ENCODE data around the gene CXXC4.

Gene CXXC4

GRCh38 chr4:104488151-104488550 is 6.5 kb downstream of the CXXC4 start:
- no peak for DNase-seq

- DNase-seq = no peak
Measured at GRCh38 chr4:104486716-104487504, 7.8 kb downstream of the CXXC4 start.

GRCh38 chr4:104475652-104476051 is 19.0 kb downstream of the CXXC4 start:
- no peak for DNase-seq

GRCh38 chr4:104472766-104473165 is 21.9 kb downstream of the CXXC4 start:
- DNase-seq = no peak

- DNase-seq = no peak
Measured at GRCh38 chr4:104470770-104471169, 23.9 kb downstream of the CXXC4 start.

- no peak for DNase-seq
Measured at GRCh38 chr4:104469794-104470193, 24.9 kb downstream of the CXXC4 start.

GRCh38 chr4:104465619-104466018 is 29.1 kb downstream of the CXXC4 start:
- DNase-seq = no peak

GRCh38 chr4:104465201-104465600 is 29.5 kb downstream of the CXXC4 start:
- no peak for DNase-seq

- no peak for DNase-seq
Measured at GRCh38 chr4:104462641-104463040, 32.1 kb downstream of the CXXC4 start.

- DNase-seq = no peak
Measured at GRCh38 chr4:104457308-104457981, 37.2 kb downstream of the CXXC4 start.

- DNase-seq = no peak
Measured at GRCh38 chr4:104451573-104451972, 43.1 kb downstream of the CXXC4 start.

- DNase-seq = no peak
Measured at GRCh38 chr4:104449537-104449936, 45.2 kb downstream of the CXXC4 start.

- no peak for DNase-seq
Measured at GRCh38 chr4:104447294-104447693, 47.4 kb downstream of the CXXC4 start.

- no peak for DNase-seq
Measured at GRCh38 chr4:104446431-104447278, 48.0 kb downstream of the CXXC4 start.

- DNase-seq = no peak
Measured at GRCh38 chr4:104444685-104445084, 50.0 kb downstream of the CXXC4 start.

- DNase-seq = no peak
Measured at GRCh38 chr4:104436542-104436941, 58.2 kb downstream of the CXXC4 start.

GRCh38 chr4:104429150-104429741 is 65.4 kb downstream of the CXXC4 start:
- no peak for DNase-seq

GRCh38 chr4:104425948-104426347 is 68.7 kb downstream of the CXXC4 start:
- DNase-seq = no peak

- DNase-seq = no peak
Measured at GRCh38 chr4:104424989-104425388, 69.7 kb downstream of the CXXC4 start.

GRCh38 chr4:104424475-104424941 is 70.2 kb downstream of the CXXC4 start:
- DNase-seq = no peak

GRCh38 chr4:104421566-104421965 is 73.1 kb downstream of the CXXC4 start:
- no peak for DNase-seq

- DNase-seq = no peak
Measured at GRCh38 chr4:104420766-104421165, 73.9 kb downstream of the CXXC4 start.

All from SW 1271 (cell line).